Activated CD4-positive, CD25-positive, alpha-beta regulatory T cell treated with anti-CD3 and anti-CD28 coated beads, Interleukin-2, amount 50 U/mL, for 24 hours (primary cell): ENCODE measurements around the gene TEKTIP1.
A peak's percentile ranks its signal among the peaks of the same experiment; 100 is the strongest.
"Not testable (repeated sequence)": the region's sequence is repeated elsewhere in the genome, so short reads cannot be mapped to it uniquely, and the experiment has no call there.

ENCODE experiments used
- ATAC-seq, 2 donors: fragments of 150-1000 bp; cut with Tn5 transposase; one replicate each; pipeline ENCODE4 v1.10.0; 2021; ENCODE audit warnings: mild to moderate bottlenecking in 1 of 2, moderate library complexity in 1 of 2

Gene TEKTIP1

DNA sequence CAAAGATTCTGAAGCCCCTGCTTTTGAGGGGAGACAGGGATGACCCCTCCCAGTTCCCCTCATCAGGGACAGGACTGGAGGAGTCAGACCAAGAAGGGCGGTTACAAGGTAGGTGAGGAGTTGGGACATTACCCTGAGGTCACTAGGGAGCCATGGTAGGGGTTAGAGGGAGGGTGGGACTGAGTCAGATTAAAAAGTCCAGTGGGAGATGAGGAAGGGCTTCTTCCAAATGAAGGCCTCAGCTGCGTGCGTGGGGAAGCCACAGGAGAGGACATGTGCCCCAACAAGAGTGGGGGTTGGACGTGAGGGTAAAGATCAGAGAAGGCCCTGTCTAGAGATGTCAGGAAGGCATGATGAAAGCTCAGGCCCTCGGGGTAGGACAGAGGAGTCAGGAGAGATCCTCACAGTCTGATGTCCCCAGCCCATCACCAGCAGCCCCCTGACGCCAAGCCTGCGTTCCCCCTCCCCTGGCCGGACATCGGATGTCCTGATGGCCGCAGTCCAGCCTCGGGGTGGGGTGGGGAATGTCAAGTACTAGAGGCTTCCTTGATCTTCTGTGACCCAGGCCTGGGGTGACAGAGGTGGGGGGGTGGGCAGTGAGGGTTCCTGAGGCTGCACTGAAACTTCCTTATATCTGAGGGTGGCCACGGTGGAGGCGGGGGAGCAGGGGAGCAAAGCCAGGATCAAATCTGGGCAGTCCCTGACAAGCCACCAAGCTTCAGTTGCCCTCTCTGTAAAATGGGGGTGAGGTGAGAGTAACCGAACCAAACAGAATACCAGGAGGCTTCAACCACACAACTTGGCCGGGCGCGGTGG lies 24.9 kb downstream of the TEKTIP1 start:
- ATAC-seq: no peak

DNA sequence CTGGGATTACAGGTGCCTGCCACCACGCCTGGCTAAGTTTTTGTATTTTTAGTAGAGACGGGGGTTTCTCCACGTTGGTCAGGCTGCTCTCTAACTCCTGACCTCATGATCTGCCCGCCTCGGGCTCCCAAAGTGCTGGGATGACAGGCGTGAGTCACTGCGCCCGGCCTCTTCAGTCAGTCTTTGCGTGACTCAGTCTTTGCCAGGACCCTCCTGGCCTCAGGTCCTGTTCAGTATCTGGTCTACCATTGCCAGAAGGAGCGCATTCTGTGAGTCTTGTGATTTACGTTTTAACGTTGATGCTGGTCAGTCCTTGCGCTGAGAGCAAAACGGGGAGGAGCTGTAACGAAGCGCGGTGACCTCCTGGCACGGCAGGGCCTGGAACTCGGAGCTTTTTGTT lies 26.2 kb downstream of the TEKTIP1 start:
- ATAC-seq: no peak

DNA sequence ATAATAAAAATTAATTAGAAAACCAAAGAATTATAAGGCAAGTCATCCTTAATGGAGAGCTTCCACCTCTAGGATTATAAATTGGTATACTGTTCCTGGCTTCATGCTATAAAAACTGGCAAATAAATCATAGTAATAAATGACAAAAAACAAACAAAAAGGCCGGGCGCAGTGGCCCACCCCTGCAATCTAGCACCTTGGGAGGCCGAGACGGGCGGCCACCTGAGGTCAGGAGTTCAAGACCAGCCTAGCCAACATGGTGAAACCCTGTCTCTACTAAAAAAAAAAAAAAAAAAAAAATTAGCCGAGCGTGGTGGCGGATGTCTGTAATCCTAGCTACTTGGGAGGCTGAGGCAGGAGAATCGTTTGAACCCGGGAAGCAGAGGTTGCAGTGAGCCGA lies 31.1 kb downstream of the TEKTIP1 start:
- not testable (repeated sequence) for ATAC-seq

DNA sequence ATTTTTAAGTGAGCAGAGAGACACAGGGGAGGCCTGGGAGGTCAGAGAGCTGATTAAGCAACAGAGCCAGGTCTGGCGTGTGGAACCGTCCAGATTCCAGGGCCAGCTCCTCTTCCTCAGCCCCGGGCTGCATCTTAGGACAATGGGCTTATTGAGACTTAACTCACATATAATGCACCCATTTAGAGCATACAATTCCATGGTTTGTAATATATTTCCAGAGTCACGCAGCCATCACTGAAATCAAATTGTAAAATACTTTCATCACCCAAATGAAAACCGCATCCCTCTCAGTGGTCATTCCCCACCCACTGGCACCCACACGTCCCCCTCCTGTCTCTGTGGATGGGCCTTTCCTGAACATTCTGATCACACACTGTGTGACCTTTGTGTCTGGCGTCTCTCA lies 31.6 kb downstream of the TEKTIP1 start:
- no peak for ATAC-seq

DNA sequence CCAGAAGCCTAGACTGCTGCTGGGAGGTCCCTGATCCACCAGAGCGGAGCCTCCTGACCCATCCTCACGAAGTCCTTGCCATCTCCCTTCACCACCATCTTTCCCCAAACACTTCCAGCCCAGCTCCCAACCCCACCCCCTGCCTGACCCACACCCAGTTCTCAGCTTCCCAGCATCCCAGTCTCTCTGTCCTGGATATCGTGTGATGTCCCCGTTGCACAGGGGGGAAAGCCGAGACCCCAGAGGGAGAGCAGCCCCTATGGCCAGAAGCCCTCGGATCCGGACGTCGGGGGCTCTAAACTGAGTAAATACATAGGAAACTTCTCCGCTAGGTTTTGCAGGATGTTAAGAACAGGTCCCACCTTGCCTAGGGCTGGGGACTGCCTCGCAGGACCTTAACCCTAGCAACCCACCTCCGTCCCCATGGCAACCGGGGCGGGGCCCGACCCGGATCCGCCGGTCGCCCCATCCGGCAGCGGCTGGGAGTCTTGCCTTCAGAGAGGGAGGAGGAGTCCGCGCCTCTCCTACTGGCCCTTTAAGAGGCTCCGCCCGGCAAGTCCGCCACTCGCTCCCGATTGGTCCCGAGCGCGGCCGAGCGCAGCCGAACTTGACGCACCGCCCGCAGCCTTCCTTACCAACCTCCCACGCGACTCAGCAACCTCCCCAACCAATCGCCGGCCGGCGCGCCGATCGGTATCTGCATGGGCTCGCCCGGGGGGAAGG lies 33.3 kb downstream of the TEKTIP1 start:
- peak; percentile 97 to 98 for ATAC-seq

DNA sequence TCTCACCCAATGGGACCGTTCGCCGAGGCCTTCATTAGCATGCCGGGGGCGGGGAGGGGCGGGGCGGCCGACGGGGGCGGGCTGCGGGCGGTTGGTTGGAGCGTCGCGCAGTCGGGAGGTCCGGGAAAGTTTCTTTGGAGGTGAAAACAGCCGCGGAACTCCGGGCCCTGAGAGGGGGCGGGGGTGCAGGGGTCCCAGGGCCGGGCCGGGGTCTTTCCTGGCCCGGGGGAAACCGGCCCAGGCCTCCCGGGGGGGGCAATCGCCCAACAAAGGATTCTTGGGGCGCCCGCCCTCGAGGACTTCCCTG lies 33.8 kb downstream of the TEKTIP1 start, which contains the start of gene HMG20B:
TSS of gene HMG20B (plus strand) at position 90 of the 307 bp plus-strand sequence. CDS start 366 bp downstream, outside the sequence.
- ATAC-seq: no peak

DNA sequence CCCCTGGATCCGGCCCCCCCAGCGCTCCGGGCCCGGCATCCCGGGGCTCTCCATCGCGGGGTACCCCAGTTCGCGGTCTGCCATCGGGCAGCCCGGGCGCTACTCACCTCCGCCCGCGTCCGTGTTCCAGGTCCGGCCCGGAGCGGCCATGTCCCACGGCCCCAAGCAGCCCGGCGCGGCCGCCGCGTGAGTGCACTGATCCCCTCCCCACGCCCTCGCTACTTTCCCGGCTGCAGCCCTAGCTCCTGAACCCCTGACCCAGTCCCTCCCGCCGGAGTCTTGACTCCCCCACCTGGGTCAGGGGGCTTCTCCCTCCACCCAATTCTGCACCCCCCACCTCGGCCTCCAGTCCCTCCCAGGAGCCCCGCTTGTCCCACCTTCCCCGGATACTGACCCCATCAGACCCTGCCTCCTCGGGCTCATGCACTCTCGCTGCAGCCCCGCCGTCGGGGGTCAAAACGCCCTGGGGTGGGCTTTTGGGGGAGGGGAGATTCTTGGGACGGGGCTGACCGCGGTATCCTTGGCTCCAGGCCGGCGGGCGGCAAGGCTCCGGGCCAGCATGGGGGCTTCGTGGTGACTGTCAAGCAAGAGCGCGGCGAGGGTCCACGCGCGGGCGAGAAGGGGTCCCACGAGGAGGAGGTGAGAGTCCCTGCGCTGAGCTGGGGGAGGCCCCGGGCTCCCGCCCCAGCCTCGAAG lies 34.3 kb downstream of the TEKTIP1 start:
- ATAC-seq: no peak

DNA sequence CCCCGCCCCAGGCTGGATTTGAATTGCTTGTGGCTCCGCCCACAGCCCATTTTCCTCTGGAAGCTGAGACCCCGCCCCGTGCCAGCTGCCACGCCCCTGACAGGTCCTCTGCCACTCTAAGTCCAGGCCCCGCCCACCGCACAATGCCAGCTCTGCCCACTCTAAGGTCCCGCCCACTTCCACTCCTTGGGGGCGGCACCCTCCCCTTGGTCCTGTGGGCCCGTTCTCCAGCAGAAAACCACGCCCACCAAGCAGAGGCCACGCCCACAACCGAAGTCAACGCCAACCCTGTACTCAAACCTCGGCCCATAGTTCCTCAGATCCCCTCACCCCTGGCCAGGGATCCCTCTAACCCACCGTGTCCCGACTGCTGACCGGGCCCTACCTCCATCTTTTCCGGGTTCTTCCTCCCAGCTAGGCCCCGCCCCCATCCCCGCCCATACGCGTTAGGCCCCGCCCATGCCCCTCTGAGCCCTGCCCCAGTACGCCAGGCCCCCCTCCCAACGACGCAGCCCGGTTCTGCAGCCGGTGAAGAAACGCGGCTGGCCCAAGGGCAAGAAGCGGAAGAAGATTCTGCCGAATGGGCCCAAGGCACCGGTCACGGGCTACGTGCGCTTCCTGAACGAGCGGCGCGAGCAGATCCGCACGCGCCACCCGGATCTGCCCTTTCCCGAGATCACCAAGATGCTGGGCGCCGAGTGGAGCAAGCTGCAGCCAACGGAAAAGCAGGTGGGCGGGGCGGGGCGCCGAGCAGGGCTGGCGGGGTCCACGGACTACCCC lies 35.1 kb downstream of the TEKTIP1 start:
- ATAC-seq: no peak

DNA sequence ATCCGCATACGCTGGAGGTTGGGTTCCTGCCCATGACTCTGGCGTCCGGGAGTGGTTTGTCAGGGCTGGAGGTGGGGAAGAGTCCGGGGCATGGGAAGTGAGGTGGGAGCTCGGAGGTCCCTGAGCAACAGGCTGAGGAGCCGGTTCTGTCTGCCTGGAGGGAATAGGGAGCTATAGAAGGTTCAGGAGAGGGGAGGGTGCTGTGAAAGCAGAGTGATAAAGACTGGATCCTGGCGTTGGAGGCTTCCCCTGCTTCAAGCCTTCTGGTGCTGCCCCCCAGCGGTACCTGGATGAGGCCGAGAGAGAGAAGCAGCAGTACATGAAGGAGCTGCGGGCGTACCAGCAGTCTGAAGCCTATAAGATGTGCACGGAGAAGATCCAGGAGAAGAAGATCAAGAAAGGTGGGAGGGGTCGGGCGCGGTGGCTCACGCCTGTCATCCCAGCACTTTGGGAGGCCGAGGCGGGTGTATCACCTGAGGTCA lies 36.3 kb downstream of the TEKTIP1 start:
- ATAC-seq: no peak

DNA sequence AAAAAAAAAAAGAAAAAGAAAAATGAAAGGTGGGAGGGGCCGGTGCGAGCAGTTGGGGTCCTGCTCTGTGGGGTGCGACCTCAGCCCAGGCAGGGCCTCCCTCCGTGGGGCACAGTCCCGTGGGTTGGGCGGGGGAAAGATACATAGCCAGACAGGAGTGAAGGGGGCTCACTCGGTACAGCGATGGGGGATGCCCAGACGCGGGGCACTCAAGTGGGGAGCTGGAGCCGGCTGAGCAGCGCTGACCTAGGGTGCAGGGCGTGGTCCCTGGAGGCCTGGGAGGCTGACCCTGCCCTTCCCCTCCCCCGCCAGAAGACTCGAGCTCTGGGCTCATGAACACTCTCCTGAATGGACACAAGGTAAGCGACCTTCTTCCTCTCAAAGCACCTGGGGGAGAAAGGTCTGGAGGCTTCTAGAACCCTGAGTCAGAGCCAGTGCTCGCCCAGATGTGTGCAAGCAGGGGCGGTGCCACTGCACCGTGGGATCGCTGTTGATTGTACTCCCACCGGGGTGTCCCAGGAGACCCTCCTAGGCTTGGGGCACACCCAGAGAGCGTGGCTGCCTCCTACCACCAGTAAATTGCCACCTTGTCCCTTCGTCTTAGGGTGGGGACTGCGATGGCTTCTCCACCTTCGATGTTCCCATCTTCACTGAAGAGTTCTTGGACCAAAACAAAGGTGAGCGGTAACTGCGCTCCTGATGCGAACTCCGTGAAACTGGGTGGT lies 37.1 kb downstream of the TEKTIP1 start:
- no peak for ATAC-seq

DNA sequence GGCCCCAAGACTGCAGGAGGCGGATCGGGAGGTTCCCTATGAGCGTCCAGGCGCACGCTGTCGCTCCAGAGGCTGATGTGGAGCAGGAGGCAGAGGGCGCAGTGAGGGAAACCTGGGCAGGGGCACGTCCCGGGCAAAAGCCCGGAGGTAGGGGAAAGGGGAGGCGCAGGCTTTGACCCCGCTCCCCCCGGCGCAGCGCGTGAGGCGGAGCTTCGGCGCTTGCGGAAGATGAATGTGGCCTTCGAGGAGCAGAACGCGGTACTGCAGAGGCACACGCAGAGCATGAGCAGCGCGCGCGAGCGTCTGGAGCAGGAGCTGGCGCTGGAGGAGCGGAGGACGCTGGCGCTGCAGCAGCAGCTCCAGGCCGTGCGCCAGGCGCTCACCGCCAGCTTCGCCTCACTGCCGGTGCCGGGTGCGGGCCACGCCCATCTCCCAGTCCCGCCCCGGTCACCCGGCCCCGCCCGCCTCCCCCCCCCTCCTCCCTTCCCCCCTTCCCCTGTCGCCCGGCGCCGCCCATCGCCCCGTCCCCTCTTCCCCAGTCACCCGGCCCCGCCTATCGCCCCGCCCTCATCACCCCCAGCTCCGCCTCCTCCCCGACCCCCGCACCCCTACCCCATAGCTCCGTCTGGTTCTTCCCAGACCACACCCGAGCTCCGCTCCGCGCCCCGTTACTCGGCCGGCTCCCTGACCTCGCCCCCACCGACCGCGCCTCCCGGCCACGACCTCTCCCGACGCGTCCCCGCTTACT lies 37.9 kb downstream of the TEKTIP1 start:
- no peak for ATAC-seq

DNA sequence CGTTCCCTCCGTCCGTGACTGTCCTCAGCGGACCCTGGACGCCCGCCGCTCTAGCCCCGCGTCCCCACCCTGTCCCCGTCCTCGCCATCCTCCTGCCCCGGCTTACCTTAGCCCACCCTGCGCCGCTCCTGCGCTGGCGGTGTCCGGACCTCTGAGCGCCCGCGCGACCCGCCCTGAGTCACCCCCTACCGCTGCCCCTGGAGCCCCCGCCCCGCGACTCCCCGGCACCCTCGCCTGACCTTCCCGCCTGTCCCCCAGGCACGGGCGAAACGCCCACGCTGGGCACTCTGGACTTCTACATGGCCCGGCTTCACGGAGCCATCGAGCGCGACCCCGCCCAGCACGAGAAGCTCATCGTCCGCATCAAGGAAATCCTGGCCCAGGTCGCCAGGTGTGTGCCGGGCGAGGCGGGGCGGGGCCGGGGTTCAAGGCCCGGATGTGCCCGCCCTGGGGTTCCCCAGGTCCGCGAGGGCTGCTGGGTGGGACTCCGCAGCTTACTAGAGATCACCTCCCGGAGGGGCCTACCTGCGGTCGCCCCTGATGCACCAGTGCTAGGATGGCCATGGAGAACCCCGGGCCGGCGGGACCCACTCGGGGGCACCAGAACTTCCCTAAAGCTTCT lies 38.9 kb downstream of the TEKTIP1 start:
- no peak for ATAC-seq

DNA sequence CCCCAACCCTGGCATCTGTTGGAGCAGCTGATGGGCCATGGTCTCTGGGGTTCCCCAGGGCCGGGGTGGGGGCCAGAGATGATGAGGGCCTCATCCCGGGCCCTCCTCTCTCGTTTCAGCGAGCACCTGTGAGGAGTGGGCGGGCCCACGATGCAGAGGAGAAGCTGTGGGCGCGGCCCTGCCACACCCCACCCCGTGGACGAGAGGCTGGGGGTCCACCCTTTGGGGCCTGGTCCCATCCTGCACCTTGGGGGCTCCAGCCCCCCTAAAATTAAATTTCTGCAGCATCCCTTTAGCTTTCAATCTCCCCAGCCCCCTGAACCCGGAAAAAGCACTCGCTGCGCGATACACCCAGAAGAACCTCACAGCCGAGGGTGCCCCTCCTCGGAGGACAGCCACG lies 39.4 kb downstream of the TEKTIP1 start:
- ATAC-seq: no peak

DNA sequence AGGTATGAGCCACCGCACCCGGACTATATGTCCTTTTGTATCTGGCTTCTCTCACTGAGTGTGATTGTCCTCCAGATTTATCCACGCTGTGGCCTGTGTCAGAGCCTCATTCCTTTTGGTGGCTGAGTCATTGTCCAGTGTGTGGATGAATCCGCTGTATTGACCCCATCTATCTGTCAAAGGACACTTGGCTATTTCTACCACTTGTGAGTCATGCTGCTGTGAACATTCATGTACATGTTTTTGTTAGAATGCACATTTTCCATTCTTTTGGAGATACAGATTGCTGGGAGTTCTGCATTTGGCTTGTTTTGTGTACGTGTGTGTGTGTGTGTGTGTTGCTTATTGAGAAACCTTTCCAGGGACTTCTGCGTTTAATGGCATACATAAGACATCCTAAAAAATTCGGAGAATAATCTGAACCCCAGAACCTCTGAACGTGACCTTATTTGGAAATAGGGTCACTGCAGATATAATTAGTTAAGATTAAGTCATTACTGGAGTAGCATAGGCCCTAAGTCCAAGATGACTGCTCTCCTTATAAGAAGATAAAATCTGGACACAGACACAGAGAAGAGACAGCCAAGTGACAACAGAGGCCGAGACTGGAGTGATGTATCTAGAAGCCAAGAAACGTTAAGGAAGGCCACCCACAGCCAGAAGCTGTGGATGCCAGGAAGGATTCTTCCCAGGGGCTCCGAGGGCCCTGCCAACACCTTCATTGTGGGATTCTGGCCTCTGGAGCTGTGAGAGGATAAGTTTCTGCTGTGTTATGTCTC lies 41.4 kb downstream of the TEKTIP1 start:
- no peak for ATAC-seq

DNA sequence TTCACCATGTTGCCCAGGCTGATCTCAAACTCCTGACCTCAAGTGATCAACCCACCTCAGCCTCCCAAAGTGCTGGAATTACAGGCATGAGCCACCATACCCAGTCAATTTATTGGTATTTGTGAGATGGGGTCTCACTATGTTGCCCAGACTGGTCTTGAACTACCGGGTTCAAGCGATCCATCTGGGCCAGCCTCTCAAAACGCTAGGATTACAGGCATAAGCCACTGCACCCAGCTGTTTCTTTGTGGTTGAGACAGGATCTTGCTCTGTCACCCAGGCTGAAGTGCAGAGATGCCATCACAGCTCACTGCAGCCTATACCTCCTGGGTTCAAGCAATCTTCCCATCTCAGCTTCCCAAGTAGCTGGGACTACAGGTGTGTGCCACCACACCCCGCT lies 42.8 kb downstream of the TEKTIP1 start:
- ATAC-seq: not testable (repeated sequence)

DNA sequence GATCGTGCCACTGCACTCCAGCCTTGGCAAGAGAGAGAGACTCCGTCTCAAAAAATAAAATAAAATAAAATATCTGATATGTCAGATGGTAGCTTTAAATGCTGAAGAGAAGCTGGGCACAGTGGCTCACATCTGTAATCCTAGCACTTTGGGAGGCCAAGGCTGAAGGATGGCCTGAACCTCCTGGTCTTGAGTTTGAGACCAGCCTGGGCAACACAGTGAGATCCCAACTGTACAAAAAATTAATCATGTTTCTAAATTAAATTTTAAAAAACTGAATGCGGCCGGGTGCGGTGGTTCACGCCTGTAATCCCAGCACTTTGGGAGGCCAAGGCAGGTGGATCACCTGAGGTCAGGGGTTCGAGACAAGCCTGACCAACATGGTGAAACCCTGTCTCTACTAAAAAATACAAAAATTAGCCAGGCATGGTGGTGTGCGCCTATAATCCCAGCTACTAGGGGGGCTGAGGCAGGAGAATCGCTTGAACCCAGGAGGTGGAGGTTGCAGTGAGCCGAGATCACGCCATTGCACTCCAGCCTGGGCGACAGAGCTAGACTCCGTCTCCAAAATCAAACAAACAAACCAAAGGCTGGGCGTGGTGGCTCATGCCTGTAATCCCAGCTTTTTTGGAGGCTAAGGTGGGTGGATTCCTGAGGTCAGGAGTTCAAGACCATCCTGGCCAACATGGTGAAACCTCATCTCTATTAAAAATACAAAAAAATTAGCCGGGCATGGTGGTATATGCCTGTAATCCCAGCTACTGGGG lies 45.2 kb downstream of the TEKTIP1 start:
- ATAC-seq: not testable (repeated sequence)

DNA sequence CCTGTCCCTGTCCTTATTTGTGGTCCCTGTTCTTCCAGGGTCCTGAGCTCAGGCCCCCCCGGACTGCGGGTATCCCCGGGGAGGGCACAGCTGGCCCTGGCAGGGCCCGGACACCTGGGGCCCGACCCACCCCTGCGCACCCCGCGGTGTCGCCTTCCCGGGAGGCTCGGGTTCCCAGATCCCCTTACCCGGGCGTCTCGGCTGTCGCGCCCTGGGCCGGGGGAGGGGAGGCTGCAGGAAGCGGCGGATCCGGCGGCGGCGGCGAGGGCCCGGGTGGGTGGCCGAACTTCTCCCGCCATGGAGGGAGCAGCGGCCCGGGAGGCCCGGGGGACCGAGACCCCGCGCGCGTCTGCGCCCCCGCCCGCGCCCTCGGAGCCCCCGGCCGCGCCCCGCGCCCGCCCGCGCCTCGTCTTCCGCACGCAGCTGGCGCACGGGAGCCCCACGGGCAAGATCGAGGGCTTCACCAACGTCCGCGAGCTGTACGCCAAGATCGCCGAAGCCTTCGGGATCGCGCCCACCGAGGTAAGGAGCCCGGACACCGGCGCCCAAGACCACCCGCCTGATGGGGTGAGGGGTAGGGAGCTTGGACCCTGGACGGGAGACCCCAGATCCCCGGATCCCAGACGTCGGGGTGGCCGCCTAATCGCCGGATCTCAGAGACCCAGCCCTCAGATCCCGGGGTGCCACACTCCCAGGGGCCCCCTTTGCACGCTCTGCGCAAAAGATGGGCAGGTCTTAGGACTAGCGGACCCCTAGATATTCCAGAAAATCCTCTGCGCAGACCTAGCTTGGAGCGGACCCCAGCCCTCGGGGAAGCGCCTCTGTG lies 46.5 kb downstream of the TEKTIP1 start, which contains the start of gene GIPC3:
TSS of gene GIPC3 (plus strand) at position 178 of the 826 bp plus-strand sequence. CDS start at position 298, 120 bp downstream.
- ATAC-seq: no peak

DNA sequence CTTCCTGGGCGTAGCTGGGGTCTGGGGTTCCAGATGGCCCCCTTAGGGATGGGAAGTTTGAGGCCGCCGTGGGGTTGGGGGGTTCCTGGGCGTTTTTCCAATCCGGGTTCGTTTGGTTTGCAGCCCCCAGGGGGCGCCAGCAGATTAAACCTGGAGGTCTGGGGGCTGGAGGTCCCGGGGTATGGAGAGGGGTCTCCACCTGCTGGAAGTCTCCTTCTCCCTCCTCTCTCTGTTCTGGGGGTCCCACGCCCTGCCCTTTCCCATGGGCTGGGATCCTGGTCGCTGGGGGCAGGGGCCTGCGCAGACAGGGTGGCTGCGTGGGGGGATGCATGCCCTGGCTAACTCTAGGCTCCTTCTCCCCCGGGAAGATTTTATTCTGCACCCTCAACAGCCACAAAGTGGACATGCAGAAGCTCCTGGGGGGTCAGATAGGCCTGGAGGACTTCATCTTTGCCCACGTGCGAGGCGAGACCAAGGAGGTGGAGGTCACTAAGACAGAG lies 47.2 kb downstream of the TEKTIP1 start:
- no peak for ATAC-seq
